ENCODE measurements around the gene SELENOV. TPM values are rescaled to one million over a fixed set of nuclear protein-coding genes. Genes with fewer than 3 reads are reported as not detected.

SELENOV gene
- total and polyA plus RNA-seq, 9 of the 15 experiments (the other 6 are each of a cell fraction or from before 2014, with no cell fraction given) = 0.04 to 0.09 (median 0.06) TPM; not detected in 4

GRCh38 chr19:39506944-39507714 lies 7.8 kb upstream of the SELENOV start (continued):
- TF ChIP-seq GTF2A2 (tag; IDR thresholded peaks at IDR 0.05) (no peak), MYBL2 (IDR thresholded peaks at IDR 0.05; ENCODE audit: low read depth) (no peak), MYBL2 (CRISPR knock-in tag; IDR thresholded peaks at IDR 0.05; ENCODE audit: borderline replicate concordance) (no peak), ESRRA (IDR thresholded peaks at IDR 0.05; ENCODE audit: borderline replicate concordance, low read depth) (peak; percentile 13; the same call in 1 of the 2 replicates), ZNF445 (CRISPR knock-in tag; IDR thresholded peaks at IDR 0.05; ENCODE audit: low read depth) (no peak), NR1H2 (CRISPR knock-in tag; IDR thresholded peaks at IDR 0.05) (peak; percentile 50; the same call in 1 of the 2 replicates), ARID1B (IDR thresholded peaks at IDR 0.05) (no peak), SMAD4 (CRISPR knock-in tag; conservative IDR thresholded peaks at IDR 0.05) (peak; percentile 81), RBBP5 (IDR thresholded peaks at IDR 0.05; ENCODE audit: borderline replicate concordance, insufficient read depth, low read length, poor library complexity, severe bottlenecking) (peak; percentile 66), FOXA1 (IDR thresholded peaks at IDR 0.05; ENCODE audit: borderline replicate concordance) (no peak), CREBBP (IDR thresholded peaks at IDR 0.05; ENCODE audit: low read depth, low read length) (no peak), NCOA1 (IDR thresholded peaks at IDR 0.05; ENCODE audit: low read depth) (no peak), KLF1 (tag; IDR thresholded peaks at IDR 0.05) (peak; percentile 90), CTCF (IDR thresholded peaks at IDR 0.05 in 2 of 3, conservative IDR thresholded peaks at IDR 0.05 in 1 of 3; ENCODE audit: insufficient read depth in 2 of 3, low read depth in 1 of 3, low read length in 3 of 3) (0 out of 6 replicates have a peak, but pooled peaks of 1 of the 3 experiments have one; percentile 10), ZNF121 (CRISPR knock-in tag; conservative IDR thresholded peaks at IDR 0.05) (peak; percentile 43), BRD9 (IDR thresholded peaks at IDR 0.05; ENCODE audit: low read depth, partially characterized antibody) (no peak), CHAMP1 (IDR thresholded peaks at IDR 0.05) (no peak), ZEB2 (IDR thresholded peaks at IDR 0.05) (no peak)
- TF ChIP-seq, protein P1, sequence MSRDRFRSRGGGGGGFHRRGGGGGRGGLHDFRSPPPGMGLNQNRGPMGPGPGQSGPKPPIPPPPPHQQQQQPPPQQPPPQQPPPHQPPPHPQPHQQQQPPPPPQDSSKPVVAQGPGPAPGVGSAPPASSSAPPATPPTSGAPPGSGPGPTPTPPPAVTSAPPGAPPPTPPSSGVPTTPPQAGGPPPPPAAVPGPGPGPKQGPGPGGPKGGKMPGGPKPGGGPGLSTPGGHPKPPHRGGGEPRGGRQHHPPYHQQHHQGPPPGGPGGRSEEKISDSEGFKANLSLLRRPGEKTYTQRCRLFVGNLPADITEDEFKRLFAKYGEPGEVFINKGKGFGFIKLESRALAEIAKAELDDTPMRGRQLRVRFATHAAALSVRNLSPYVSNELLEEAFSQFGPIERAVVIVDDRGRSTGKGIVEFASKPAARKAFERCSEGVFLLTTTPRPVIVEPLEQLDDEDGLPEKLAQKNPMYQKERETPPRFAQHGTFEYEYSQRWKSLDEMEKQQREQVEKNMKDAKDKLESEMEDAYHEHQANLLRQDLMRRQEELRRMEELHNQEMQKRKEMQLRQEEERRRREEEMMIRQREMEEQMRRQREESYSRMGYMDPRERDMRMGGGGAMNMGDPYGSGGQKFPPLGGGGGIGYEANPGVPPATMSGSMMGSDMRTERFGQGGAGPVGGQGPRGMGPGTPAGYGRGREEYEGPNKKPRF (IDR thresholded peaks at IDR 0.05; ENCODE audit: low read depth, low read length) = no peak
- TF ChIP-seq, protein P2, sequence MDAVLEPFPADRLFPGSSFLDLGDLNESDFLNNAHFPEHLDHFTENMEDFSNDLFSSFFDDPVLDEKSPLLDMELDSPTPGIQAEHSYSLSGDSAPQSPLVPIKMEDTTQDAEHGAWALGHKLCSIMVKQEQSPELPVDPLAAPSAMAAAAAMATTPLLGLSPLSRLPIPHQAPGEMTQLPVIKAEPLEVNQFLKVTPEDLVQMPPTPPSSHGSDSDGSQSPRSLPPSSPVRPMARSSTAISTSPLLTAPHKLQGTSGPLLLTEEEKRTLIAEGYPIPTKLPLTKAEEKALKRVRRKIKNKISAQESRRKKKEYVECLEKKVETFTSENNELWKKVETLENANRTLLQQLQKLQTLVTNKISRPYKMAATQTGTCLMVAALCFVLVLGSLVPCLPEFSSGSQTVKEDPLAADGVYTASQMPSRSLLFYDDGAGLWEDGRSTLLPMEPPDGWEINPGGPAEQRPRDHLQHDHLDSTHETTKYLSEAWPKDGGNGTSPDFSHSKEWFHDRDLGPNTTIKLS (IDR thresholded peaks at IDR 0.05; ENCODE audit: borderline replicate concordance, low read depth) = peak; percentile 84

Data from K562 (cell line).